GM19328 (cell line): ENCODE results near the gene PDPK1.

Source experiments
- ATAC-seq: cut with Tn5 transposase; IDR thresholded peaks from one replicate; pipeline ENCODE4 v1.9.1; 2021; ENCODE audit warnings: mild to moderate bottlenecking, moderate library complexity; ENCODE audit not compliant: unreplicated experiment

Gene PDPK1

DNA sequence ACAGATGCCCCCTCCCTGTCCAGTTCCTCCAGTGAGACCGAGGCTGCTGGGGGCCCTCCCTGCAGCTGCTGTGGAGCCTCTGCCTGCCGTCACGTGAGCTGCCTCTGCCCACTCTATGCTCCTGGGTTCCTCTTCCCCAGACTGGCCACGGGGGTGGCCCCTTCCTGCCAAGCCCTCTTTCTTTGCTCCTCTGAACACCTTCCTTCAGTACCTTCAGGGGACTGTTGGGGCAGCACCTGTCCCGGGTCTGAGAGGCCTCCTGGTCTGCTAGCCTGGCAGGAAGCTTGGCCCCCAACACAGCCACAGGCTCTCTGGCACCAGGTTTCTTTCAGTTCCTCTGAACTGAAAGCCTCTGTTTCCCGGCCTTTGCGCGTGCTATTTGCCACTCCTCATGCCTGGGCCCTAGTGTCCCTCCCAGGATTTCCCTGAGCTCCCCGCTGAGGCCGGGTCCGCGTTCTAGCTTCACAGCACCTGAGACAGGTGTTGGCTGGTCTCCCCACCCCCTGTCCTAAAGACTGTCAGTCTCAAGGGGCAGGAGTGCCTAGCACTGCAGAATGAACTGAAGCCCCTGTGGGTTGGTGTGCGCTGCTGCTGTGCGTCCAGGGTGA, 30.7 kb upstream of the PDPK1 start:
- no peak for ATAC-seq

DNA sequence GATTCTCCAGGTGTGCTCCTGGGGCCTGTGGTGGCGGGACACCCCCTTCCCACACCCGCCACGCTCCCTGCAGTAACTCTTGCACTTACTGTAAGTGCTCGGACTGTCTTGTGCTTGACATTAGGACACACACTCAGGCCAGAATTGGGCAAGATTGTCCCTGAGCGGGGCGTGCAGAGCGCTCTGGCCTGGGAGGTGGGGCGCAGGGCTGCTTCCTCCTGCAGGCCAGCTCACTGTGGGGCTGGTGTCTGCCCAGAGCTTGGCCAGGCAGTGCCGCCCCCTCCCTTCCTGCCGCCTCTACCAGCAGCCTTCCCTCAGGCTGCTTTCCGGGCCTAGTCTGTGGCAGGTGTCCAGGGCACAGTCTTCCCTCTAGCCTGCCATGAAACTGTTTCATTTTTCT, 30.2 kb upstream of the PDPK1 start:
- ATAC-seq: no peak

DNA sequence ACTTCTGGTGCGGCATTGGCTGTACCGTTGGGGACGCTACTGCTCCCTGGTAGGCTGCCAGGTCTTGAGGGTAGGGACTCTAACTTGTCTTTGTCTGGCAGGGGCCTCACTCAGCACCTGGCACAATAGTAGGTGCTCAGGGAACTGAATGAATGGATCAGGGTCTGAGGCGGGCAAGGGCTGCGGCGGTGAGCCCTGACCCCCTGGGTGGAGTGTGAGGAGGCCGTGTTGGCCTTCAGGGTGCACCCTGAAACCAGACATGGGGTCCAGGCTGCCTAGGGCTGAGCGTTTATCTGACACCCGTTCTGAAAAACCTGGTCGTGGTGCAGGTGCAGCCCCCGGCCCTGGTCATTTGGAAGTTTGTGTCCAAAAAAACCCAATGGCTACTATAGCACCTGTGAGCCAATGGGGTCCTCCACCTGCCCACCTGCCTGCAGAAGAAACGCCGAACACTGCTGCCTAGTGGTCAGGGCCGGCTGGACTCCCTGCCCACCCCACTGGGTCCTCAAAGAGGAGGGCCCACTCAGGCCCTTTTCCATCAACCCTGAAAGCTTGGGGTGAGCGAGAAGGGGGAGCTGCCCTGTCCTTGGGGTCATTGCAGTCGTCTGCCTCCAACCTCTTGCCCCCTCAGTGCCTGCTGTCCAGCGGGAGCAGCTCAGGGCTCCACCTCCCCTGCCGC, 29.0 kb upstream of the PDPK1 start:
- ATAC-seq: no peak

DNA sequence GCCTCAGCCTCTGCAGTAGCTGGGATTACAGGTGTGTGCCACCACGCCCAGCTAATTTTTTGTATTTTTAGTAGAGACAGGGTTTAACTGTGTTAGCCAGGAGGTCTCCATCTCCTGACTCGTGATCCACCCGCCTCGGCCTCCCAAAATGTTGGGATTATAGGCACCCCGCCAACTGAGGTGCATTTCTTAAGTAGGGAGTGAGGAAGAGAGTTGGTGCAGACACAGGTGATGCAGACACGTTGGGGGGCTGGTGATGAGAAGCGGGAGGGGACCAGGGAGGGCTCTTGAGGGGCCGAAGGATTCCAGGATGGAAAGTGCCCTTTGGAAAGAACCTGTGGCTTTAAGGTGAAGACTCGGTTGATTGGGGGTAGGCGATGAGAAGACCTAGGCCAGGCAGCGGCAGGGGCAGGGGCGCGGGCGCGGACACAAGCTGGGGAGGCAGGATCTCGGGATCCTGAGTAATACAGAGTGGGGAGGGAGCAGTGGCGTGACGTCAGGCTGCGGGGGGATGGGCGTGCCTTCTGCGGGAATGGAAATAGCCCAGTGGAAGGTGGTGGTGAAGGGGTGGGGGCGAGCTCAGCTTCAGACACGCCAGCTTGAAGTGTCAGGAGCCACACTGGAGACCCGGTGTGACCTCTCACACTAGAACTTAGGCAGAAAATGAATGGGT, 26.6 kb upstream of the PDPK1 start:
- no peak for ATAC-seq

DNA sequence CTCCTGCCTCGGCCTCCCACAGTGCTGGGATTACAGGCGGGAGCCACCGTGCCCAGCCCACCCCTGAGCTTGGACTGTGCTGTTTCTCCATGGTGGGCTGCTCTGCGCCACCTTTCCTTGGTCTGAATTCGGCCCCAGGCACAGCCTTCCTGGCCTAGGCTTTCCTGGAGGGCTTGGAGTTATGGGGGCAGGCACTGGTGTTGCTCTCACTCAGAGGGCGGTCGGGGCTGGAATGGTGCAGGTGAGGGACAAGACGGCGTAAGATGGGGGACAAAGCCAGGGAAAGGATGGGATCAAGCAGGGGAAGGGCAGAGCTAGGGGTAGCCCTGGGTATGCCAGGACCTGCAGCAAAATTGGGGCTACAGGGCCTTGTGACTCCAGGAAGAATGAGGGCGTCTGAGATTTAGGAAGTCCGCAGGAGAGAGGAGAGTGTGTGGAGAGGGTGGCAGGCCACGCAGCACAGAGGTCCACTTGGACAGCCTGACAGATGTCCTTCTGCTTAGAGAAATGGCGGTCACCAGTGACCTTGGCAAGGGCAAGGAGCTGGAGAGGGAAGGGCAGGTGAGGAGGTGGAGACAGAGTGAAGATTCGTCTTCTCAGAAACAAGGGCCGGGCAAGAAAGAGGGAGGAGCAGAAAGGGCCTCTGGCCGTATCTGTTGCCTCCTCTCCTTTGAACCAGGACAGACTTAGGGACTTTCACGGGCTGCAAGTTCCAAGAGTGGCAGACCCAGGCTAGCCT, 25.7 kb upstream of the PDPK1 start:
- no peak for ATAC-seq

DNA sequence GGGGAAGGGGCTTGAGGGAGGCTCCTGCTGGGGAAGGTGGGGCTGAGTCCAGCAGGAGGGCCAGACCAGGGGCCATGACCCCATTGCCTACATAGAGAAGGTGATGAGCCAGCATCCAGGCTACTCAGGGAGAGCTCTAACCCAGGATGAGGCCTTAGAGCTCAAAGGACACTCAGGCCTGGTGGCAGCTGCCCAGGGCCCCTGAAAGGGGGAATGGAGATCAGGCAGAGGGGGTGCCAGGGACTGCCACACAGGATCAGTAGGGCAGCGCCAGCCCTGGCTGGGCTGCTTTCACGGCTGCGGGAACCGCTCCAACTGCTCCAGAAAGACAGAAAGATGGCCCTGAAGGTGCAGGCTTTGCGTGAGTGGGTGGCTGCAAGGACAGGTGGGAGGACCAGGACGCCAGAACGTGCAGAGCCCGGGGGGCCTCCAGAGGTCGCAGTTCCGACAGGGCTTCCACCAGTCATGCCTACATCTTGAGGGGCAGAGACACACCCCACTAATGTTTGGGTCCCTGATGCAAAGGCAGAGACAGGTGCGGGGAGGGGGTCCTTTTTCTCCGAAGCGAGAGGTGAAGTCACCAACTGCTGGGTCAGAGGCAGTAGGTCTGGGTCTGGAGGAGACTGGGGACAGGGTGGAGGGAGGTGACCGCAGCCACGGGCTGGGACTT, 25.0 kb upstream of the PDPK1 start:
- ATAC-seq: no peak

DNA sequence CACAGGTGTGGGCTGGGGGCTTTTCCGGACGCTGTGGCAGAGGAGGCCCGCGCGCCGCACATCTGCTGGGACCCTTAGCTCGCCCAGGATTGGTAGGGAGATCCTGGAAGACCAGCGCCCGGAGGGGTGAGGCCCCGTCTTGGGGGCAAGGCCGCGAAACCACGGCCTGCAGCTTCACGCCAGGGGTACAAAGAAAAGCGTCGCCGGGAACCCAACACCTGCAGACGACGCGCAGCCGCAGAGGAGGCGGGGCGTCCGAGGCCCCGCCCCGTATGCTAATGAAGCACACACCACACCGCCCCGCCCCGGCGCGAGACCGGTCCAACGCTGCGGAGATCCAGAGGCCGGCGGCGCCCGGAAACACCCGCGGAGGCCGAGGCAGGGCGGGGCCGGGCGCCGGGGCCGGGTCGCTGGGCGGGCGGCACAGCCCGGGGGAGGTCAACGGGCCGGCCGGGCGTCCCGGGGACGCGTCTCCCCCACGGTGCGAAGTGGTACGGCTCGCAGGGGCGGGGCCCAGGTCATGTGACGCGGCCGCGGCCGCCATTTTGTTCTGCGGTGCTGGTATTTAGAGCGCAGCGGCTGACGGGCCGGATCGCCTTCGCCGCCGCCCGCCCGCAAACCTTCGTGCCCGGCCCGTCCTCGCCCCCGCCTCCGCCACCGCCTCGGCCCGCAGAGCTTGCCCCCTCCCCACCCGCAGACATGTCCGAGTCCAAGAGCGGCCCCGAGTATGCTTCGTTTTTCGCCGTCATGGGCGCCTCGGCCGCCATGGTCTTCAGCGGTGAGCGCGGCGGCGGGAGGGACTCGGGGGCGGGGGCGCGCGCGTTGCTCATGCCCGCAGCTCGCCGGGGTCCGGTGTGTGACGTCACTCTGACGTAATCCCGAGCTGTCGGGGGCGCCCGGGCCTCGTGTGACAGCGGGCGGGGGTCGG, 24.2 kb upstream of the PDPK1 start, which contains the start of gene ATP6V0C:
TSS of gene ATP6V0C (plus strand) at position 548 of the 928 bp plus-strand sequence. CDS start at position 700, 152 bp downstream.
- ATAC-seq: peak; percentile 61

DNA sequence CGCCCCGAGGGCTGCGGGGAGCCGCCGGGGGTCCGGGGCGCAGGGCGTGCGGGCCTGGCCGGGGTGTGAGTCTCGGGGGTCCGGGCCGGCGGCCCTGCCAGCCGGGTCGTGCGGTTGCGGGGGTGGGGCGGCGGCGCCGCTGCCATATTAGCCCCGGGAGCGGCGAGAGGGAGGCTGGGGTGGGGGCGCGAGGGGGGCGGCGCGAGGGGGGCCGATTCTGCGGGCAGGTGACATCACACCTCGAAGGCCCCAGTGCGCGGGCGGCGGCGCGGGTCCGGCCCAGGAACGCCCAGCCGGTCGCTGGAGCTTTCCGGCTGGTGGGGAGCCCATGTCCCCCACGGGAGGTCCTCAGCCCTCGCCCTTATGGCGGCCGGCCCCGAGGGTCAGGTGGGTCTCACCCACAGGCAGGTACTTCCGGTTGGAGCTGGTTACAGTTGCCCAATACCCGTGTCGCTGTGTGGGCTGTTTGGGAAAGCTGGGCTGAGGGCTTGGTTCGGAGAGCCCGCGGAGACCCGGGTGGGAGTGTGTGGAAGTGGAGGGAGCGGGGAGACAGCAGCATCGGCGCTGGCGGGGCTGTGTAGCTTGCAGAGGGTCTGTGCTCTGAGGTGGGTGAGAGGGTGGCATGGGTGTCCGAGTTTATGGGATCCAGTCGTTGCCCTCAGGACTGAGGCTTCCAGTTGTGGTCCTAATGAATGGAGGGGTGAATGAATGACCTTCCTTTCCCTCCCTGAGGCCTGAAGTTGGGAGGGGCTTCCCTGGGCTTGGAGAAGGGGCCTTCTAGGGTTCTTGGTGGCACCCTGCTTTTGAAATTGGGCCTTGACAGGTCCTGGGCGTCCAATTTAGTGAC, 23.3 kb upstream of the PDPK1 start:
- peak; percentile 15 for ATAC-seq

DNA sequence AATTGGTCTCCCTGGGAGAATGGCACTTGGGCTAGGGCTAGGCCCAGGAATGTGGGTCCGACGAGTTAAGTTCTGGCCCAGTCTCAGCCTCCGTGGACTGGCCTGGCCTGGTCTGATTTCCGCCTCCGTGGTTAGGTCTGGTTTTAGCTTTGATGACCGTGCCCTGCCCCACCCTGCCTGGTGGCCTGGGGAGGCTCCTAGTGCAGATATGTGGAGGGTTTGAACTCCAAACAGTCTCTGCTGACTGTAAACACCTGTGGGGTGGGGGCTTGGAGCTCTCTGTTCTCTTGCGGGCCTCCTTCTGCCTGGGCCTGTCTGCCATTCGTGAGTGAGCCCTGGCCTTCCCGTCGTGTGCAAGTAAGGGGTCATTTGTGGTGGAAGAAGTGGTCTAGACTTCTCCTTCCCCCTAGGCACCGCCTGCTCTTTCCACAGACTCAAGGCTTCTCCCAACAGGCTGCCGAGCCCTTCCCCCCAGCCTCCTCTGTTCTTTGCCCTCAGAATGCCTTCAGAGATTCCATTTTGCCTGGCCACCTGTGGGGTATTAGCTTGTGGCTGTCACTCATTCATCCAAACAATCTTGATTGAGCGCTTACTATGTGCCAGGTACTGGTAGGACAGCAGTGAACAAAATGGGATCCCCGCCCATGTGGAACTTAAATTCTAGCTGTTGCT, 22.5 kb upstream of the PDPK1 start:
- ATAC-seq: no peak

DNA sequence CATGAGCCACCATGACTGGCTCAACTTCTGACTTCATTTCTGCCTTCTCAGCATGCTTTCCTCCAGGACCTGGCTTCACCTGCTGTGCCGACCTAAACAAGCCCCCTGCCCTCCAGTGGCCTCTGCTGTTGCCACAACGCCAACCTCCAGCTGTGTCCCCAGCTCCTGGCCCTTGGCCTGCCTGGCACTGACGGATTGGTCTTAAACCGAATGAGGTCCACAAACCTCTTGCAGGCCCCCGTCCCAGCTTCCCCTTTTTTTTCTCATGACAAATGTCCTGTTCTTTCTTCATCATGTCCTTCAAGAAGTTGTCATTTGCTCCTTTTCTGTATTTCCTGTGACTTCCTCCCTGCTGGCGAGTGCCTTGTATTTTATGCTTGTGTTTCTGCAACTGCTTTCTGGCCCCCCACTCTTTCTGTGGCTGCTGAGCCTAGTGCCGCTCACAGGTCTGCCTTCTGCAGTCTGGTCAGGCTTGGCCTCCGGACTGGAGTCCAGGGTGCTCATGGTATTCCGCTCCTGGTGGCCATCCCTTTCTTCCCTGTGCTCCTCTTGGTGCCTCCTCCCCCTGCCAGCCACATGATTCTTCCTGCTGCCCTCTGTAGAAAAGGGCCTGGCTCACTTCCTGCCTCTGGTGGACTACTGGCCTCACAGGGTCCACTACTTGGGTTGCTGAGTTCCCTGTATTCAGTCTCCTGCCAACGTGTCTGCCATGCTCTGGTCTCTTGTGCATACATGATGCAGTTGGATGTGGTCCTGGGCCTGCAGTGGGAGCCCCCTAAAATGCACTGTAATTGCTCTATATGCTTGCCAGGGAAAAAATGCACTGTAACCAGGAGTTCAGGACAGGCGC, 21.2 kb upstream of the PDPK1 start:
- ATAC-seq: no peak

DNA sequence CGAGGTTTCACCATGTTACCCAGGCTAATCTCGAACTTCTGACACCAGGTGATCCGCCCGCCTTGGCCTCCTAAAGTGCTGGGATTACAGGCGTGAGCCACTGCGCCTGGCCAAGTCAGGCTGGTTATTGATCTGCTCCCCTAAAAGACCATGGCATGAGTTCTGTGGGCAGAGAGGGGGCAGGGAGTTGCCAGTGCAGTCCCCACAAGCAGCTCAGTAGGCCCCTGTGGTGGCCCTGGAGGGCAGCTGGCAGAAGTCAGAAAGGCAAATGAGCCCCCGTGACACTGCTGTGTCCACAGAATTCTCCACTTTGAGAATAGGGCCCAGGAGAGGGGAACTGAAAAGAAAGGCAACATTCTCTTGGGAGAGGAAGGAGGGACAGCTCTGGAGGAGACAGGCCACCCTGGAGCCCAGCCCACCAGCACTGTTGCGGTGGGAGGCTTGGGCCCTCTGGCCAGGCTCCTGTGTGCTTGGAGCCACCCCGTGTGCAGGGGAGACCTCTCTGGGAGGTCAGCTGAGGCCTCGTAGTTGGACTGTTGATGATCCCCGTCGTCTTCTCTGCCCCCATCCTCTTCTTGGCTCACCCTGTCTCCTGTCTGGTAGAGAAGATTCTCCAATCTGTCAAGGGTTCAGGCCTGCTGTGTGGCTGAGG, 19.7 kb upstream of the PDPK1 start:
- ATAC-seq: no peak

DNA sequence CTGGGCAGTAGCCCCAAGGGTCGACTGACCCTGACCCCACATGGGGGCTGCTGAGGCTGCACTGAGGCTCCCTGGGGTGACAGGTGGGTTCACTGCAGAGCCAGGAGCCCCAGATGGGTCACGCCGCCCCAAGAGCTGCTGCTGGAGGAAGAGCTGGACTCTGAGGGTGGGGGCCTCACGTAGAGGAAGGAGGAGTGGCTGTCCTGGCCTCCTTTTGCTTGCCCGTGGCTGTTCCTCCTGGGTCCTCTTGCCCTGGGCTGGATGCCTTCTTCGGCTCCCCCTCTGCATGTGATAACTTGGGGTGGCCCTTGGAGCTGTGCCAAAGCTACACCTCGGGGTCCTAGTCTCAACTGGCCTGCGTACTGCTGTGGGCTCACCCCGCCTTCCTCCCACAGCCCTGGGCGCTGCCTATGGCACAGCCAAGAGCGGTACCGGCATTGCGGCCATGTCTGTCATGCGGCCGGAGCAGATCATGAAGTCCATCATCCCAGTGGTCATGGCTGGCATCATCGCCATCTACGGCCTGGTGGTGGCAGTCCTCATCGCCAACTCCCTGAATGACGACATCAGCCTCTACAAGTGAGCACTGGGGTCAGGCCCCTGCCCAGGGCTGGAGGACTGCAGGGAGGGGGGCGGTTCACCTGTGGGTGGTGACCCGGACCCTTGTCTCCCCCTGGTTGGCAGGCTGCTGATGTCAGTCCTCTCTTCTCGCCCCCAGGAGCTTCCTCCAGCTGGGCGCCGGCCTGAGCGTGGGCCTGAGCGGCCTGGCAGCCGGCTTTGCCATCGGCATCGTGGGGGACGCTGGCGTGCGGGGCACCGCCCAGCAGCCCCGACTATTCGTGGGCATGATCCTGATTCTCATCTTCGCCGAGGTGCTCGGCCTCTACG, 18.8 kb upstream of the PDPK1 start:
- no peak for ATAC-seq

DNA sequence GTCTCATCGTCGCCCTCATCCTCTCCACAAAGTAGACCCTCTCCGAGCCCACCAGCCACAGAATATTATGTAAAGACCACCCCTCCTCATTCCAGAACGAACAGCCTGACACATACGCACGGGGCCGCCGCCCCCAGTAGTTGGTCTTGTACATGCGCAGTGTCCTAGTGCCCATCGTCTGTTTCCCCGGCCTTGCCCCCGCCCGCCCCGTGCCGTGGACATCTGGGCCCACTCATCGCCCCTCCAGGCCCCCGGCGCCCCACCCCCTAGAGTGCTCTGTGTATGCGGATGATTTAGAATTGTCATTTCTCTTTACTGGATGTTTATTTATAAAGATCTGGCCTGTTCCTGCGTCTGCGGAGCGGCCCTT, 18.1 kb upstream of the PDPK1 start:
- no peak for ATAC-seq

DNA sequence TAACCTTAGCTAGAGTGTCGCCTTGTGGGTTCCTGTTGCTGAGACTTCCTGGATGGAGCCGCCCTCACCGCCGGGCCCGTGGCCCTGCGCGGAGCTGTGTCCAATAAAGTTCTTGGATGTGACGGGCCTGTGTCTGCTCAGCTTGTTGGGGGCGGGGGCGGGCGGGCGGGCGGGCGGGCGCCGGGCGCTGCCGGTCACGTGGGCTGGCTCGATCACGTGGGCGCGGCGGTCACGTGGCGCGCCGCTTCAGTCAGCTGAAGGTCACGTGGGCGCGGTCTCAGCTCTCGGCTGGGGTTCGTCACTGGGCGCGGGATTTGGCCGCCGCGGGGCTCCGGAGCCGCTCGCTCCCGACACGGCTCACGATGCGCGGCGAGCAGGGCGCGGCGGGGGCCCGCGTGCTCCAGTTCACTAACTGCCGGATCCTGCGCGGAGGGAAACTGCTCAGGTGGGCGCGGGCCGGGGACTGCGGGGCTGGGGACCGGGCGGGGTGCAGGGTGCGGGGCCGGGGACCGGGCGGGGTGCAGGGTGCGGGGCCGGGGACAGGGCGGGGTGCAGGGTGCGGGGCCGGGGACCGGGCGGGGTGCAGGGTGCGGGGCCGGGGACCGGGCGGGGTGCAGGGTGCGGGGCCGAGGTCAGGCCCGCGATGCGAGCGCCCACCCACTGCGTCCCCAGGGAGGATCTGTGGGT, 17.6 kb upstream of the PDPK1 start, which contains the start of gene AMDHD2:
TSS of gene AMDHD2 (plus strand) at position 275 of the 687 bp plus-strand sequence. CDS start at position 363, 88 bp downstream.
- peak; percentile 48 for ATAC-seq

DNA sequence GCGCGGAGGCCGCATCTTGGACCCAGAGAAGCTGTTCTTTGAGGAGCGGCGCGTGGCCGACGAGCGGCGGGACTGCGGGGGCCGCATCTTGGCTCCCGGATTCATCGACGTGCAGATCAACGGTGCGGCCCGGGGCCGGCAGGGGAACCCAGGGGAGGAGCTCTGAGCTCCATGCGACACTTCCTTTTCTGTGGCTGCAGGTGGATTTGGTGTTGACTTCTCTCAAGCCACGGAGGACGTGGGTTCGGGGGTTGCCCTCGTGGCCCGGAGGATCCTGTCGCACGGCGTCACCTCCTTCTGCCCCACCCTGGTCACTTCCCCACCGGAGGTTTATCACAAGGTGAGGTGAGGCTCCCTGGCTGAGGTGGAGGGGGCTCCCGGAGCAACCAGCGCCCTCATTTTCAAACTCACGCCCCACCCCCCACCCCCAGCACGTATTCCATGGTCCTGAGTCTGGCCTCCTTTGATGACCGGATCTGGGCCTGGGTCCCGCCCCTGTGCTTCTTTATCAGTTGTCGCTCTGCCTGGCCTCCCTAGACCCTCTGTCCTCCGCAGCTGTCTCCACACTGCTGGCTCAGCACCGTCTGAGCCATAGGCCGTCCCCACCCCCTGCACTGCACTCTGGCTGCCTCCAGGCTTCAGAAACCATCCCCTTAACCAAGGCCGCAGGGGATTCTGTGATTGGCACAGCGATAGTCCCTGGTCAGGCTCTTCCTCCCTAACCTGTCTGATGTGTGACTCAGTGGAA, 16.9 kb upstream of the PDPK1 start:
- ATAC-seq: peak; percentile 18
